ENCODE measurements around the gene APOA4.
"Not testable (repeated sequence)": the region's sequence is repeated elsewhere in the genome, so short reads cannot be mapped to it uniquely, and the experiment has no call there.

APOA4 gene

DNA sequence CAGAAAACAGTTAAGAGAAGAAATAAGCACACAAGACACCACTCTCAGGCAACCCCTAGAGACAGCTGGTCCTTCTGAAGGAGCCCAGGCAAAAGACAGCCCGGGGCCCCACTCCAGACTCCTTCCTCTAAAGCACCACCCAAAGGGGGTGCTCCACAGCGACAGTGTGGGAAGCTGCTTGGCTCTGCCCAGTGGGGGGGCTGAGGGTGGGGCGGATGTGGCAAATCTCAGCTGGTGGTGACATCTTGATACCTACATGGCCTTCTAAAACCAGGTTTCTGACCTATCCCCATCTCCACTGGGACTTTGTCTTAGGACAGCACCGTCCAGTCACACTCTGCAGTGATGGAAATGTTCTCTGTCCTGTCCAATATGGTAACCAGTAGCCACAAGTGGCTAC, 24.5 kb upstream of the APOA4 start:
- no peak for DNase-seq

GRCh38 chr11:116844722-116845121, 21.6 kb upstream of the APOA4 start:
- DNase-seq, result no peak

DNA sequence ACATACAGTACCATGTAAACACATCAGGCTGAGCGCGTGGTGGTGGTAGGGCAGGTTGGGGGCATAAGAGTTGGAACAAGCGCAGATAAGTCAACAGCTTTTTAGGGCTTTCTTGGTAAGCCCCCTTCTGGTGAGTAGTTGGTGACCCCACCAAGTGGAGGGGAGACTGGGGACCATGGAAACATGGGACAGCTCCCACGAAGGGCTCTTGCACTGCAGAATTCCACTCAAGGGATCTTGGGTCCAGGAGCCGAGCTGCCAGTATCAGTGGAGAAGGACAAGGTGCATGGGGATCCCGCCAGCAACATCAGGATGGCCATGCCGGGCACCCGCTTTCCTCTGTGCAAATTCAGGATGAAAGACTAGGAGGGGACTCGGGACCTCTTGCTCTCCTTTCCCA, 20.6 kb upstream of the APOA4 start:
- no peak for DNase-seq

GRCh38 chr11:116842909-116843308, 19.8 kb upstream of the APOA4 start:
- DNase-seq, result no peak

DNA sequence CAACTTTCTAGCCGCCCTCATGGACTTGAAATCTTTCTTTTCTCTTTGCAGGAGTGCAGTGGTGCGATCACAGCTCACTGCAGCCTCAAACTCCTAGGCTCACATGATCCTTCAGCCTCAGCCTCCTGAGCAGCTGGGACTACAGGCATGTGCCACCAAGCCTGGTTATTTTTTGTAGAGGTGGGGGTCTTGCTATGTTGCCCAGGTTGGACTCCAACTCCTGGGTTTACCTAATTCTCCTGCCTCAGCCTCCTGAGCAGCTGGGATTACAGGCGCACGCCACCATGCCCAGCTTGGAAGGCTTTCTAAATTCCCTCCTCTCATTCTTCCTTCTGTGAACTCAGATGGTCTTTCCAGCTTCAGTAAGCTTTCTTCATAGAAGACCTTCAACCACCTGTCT, 19.0 kb upstream of the APOA4 start:
- DNase-seq, result no peak

DNA sequence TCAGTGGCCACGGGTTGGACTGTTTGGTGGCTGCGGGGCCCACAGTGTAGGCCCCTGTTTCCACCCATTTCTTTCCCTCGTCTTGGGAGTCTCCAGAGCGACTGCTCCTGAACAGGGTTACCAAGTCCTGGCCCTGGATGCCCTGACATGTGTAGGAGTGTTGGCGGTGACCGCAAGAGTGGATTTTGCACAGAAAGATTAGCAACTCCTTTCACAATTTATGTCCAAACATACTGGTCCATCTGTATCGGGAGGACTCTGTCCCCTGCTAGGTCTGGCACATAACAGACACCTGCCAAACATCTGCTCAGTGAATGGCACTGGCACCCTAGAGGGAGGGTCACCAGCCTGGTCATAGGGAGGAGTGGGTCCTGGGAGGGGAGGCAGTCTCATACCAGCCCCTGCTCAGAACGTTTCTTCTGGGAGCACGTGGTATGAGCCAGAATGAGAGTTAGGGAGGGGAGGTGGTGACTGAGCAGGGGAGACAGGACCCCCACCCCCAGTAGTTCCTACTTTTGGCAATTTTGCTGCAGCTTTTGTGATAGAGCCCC, 17.7 kb upstream of the APOA4 start:
- DNase-seq, result no peak

GRCh38 chr11:116840224-116840745, 17.2 kb upstream of the APOA4 start:
- DNase-seq, result no peak

DNA sequence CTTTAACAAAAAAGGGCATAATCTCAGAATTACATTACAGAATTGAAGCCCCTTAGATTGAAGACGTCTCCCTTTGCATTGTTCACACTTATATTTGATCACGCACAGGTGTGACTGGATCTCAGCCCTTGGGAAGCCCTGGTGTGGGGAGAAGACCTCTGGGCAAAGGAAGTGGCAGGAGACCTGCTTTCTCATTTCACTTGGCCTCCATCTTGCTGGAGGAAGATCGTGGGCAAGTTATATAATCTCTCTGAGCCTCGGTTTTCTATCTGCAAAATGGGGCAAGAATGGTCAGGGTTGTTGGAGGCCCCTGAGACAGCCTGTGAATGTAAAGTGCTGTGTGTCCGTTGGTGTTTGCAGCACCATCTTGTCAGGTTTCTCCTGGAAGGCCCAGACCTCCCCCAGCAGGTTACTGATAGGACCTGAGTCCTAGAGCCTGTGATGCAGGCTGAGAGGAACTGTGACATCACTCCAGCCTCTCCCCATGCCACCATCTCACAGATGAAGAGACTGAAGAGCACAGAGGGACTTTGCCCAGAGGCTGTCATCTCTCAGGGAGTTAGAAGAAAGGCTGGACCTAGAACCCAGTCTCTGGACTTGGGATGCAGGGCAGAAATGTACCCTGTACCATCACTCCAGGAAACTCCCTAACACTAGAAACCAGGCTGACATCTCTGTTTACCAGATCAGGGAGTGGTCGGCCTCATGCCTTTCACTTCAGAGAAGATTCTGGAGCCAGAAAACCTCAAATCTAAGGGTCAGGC, 15.4 kb upstream of the APOA4 start:
- DNase-seq, result no peak

DNA sequence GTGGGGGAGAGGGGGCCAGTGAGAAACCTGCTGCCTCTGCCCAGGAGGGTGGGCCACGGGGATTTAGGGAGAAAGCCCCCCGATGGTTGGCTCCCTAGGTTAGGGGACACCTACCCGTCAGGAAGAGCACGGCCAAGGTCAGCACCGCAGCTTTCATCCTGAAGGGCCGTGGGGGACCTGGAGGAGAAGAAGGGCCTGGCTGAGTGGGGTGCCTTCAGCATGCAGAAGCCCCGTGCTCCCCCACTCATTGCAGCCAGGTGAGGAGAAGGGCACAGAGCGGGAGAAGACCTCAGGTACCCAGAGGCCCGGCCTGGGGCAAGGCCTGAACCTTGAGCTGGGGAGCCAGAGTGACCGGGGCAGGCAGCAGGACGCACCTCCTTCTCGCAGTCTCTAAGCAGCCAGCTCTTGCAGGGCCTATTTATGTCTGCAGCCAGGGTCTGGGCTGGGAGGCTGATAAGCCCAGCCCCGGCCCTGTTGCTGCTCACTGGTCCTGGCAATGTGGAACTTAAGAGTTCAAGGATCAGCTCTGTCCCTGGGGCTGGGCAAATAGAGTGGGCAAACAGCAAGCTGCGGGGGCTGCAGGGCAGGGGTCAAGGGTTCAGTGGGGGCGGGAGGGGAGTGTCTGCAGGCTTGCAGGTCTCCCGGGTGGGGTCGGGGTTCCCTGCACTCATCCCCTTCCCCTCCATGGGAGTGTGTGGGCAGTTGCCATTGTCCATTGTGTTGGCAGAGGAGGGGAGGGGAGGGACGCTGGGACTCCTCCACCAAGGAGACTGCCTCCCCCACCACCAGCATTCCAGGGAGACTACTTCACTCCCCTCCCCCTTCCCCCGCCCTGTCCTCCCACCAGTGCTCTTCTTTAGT, 14.4 kb upstream of the APOA4 start, which contains the start of gene APOA1:
Gene APOA1, minus strand, starts transcription at position 392 of the 861 bp plus-strand sequence. Its CDS starts 235 bp downstream, at position 157.
- DNase-seq, result no peak

GRCh38 chr11:116836632-116836991, 13.5 kb upstream of the APOA4 start:
- no peak for DNase-seq

- DNase-seq, result peak; percentile 75
These were observed 12.9 kb upstream of the APOA4 start for GRCh38 chr11:116835791-116836631.

DNA sequence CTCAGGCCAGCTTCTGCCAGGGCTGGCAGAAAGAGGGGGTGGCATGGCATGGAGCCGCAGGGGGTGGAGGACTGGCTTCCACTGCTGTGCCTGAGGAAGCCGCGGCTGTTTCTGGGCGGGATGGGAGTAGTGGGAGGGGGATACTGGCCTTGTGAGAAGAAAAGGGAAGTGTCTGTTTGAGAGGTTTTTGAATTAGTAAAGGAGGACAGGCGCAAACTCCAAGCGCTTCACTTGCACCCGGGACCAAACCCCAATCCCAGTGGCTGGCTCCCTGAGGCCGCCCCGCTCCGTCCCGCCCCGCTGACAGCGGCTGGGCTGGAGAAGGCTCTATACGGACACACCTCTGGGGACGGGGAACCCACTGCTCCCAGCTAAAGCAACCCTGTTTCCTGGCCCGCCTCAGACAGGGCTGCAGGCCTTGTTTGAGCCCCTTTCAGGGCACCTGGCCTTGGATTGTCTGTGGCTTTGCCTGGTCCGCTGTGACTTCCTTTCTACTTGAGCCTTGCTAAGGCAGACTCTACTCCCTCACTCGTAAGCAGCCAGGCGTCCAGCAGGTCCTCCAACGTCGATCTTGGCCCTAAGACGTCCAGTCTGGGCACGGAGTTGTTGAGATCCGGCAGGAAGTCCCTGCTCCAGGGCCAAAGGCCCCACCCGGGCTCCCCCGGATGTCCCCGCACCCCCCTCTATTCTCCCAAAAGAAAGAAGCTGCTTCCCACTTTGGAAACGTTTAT, 12.1 kb upstream of the APOA4 start:
- DNase-seq, result no peak

GRCh38 chr11:116834535-116835041, 11.5 kb upstream of the APOA4 start:
- not testable (repeated sequence) for DNase-seq

GRCh38 chr11:116833816-116834534, 10.9 kb upstream of the APOA4 start:
- no peak for DNase-seq

DNA sequence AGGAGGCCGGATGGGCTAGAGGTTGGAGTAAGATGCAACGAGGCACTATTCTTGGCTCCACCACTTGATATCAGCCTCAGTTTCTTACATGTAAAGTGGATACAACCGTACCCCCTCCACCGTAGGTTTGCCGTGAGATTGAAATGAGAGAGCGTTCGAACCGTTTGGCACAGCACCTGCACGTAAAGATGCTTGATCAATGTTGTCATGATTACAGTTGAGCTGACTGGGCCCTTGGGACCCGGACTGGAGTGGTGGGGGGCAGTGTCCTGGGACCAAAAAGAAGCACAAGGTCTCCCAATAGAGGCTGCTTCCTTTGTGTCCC, 10.3 kb upstream of the APOA4 start:
- no peak for DNase-seq

- DNase-seq, result no peak
These were observed 9.5 kb upstream of the APOA4 start for GRCh38 chr11:116832350-116833290.

- no peak for DNase-seq
These were observed 8.8 kb upstream of the APOA4 start for GRCh38 chr11:116831790-116832349.

- DNase-seq, result no peak
These were observed 7.2 kb upstream of the APOA4 start for GRCh38 chr11:116830184-116830912.

Measured in NCI-H2107 (cell line).